Hepatocyte (in vitro differentiated cells): ENCODE results near the gene ZMAT5.

ENCODE experiments used
- CTCF ChIP-seq: fragments of 200-600 bp; sonication (generic); IDR thresholded peaks from 2 replicates; pipeline ENCODE4 v1.5.1; 2016; ENCODE audit warnings: antibody characterized with exemption, mild to moderate bottlenecking; ENCODE audit not compliant: poor library complexity
- EZH2 ChIP-seq: fragments of 200-600 bp; sonication (generic); IDR thresholded peaks from 2 replicates; pipeline ENCODE4 v1.6.1; 2016; ENCODE audit warnings: antibody characterized with exemption, mild to moderate bottlenecking, borderline replicate concordance
- EZH2phosphoT487 ChIP-seq: fragments of 200-600 bp; sonication (generic); IDR thresholded peaks from one replicate; pipeline ENCODE4 v1.6.1; 2018; ENCODE audit warnings: antibody characterized with exemption, mild to moderate bottlenecking, low read depth, moderate library complexity; ENCODE audit not compliant: unreplicated experiment, severe bottlenecking

DNA sequence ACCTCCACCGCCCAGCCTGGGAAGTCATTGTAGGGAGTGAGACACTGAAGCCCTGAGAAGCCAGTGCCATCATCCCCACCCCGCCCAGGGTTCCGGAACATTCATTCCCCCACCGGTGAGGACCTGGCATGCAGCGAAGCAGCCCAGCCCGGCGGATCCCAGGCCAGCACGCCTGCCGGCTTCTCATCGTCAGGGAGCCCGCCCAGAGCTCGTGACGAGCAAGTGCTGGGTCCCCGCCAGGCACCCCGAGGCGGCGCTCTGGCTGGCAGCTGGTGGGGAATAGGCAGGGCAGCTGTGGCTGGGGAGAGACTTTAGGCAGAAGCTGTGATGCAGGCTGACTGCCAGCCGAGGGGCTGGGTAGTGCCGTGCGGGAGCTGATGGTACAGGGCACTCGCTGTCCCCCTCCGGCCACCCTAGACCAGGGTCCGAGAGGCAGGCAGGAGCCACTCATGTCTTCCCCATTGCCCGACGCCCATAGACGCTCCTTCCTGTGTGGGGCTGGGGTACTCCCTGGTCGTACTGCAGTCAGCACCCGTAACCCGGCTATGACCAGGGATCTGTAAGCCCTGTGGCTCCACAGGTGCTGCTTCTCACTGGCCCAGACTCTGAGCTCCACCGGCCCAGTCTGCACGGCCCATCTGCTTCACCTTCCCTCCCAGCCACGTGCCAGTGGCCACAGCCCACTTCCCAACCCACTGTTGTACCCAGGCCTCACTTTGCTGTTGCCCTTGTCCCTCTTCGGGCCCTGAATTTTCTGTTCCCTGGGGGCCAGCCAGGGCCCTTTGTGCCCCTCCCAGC lies 71.5 kb downstream of the ZMAT5 start:
- TF ChIP-seq CTCF (no peak), EZH2phosphoT487 (no peak), EZH2 (no peak)
